Measurements from ENCODE around the gene BCAT1. TPM values are rescaled to one million over a fixed set of nuclear protein-coding genes. Genes with fewer than 3 reads are reported as not detected.

The BCAT1 gene
- total and polyA plus RNA-seq, 2 experiments from 2014 or later, result 46.4 to 72.8 TPM

DNA sequence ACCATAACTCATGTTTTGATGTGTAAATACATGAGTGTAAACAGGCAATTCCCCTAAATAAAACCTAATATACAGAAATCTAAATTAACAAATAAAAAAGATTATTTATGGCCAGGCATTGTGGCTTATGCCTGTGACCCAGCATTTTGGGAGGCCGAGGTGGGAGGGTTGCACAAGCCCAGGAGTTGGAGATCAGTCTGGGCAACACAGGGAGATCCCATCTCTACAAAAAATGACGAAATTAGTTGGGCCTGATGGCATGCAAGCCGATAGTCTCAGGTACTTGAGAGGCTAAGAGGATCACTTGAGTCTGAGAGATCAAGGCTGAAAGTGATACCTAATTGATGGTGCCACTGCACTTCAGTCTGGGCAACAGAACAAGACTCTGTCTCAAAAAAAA, 48.7 kb downstream of the BCAT1 start:
- WGBS (ENCODE audit: low lambda C conversion rate, missing lambda C conversion rate), result 89% methylated on average over 3 of the region's 3 CpGs
- Histone ChIP-seq H3K4me3 (no peak overlapping the region), H3K4me2 (no peak overlapping the region), H3K27ac (no peak overlapping the region), H3K9me2 (replicated peaks; ENCODE audit: insufficient read depth) (no peaks in the 10 kb centered on the region), H3K27me3 (peaks cover 40% of the 10 kb centered on the region), H3K79me2 (peaks cover 9% of the 10 kb centered on the region), H2AFZ (no peak overlapping the region), H3K36me3 (replicated peaks; ENCODE audit: insufficient read depth, low read depth) (no peaks in the 10 kb centered on the region), H3K4me1 (ENCODE audit: insufficient read depth) (peaks cover 16% of the 10 kb centered on the region), H4K20me1 (ENCODE audit: insufficient read depth, poor library complexity, severe bottlenecking) (peaks cover 5% of the 10 kb centered on the region), H3K9me3 (ENCODE audit: low read depth) (no peaks in the 10 kb centered on the region)
- TF ChIP-seq EZH2 (IDR thresholded peaks at IDR 0.05; ENCODE audit: borderline replicate concordance) (no peak), CTCF (IDR thresholded peaks at IDR 0.05; ENCODE audit: poor library complexity) (no peak), EZH2phosphoT487 (IDR thresholded peaks at IDR 0.05; ENCODE audit: low read depth, severe bottlenecking, unreplicated experiment) (no peak)
- DNase-seq (ENCODE audit: low spot score), result no peak

DNA sequence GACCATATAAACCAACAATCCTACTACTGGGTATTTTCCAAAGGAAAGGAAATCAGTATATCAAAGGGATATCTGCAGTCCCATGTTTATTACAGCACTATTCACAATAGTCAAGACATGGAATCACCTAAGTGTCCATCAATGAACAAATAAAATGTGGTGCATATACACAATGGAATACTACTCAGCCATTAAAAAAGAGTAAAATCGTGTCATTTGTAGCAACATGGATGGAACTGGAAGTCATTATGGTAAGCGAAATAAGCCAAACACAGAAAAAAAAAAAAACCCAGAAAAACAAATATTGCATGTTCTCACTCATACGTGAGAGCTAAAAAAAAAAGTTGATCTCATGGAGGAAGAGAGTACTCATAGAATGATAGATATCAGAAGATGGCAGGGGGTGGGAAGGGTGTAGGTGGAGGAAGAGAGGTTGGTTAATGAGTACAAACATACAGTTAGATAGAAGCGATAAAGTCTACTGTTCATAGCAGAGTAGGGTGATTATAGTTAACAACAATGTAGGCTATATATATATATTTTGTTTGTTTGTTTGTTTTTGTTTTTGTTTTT, 49.3 kb downstream of the BCAT1 start:
- H3K4me2 ChIP-seq, result no peak overlapping the region
- no peaks in the 10 kb centered on the region for H3K9me3 ChIP-seq (ENCODE audit: low read depth)
- peaks cover 16% of the 10 kb centered on the region for H3K4me1 ChIP-seq (ENCODE audit: insufficient read depth)
- no peaks in the 10 kb centered on the region for H3K36me3 ChIP-seq (replicated peaks; ENCODE audit: insufficient read depth, low read depth)
- no peak for DNase-seq (ENCODE audit: low spot score)
- no peaks in the 10 kb centered on the region for H3K9me2 ChIP-seq (replicated peaks; ENCODE audit: insufficient read depth)
- H3K4me3 ChIP-seq, result no peak overlapping the region
- 92% methylated on average over 4 of the region's 4 CpGs for WGBS (ENCODE audit: low lambda C conversion rate, missing lambda C conversion rate)
- no peak overlapping the region for H3K27ac ChIP-seq
- peaks cover 34% of the 10 kb centered on the region for H3K27me3 ChIP-seq
- peaks cover 5% of the 10 kb centered on the region for H3K79me2 ChIP-seq
- peaks cover 3% of the 10 kb centered on the region for H4K20me1 ChIP-seq (ENCODE audit: insufficient read depth, poor library complexity, severe bottlenecking)
- TF ChIP-seq EZH2phosphoT487 (IDR thresholded peaks at IDR 0.05; ENCODE audit: low read depth, severe bottlenecking, unreplicated experiment), result no peak
- TF ChIP-seq EZH2 (IDR thresholded peaks at IDR 0.05; ENCODE audit: borderline replicate concordance), result no peak
- TF ChIP-seq CTCF (IDR thresholded peaks at IDR 0.05; ENCODE audit: poor library complexity), result no peak
- no peak overlapping the region for H2AFZ ChIP-seq

DNA sequence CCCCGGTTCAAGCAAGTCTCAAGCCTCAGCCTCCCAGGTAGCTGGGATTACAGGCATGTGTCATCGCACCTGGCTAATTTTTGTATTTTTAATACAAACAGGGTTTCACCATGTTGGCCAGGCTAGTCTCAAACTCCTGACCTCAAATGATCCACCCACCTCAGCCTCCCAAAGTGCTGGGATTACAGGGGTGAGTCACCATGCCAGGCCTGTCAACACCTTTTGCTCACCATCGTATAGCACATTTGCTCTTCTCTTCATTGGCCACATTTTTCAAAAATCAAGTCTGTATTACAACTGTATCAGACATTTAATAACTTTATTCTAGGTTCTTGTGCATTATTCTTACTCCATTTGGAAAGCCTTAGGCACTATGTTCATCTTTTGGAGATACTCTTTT, 50.3 kb downstream of the BCAT1 start:
- Histone ChIP-seq H2AFZ (no peak overlapping the region), H3K4me2 (no peak overlapping the region), H3K79me2 (peaks cover 5% of the 10 kb centered on the region), H3K4me1 (ENCODE audit: insufficient read depth) (peaks cover 15% of the 10 kb centered on the region), H3K27ac (no peak overlapping the region), H4K20me1 (ENCODE audit: insufficient read depth, poor library complexity, severe bottlenecking) (peaks cover 3% of the 10 kb centered on the region), H3K9me3 (ENCODE audit: low read depth) (no peaks in the 10 kb centered on the region), H3K9me2 (replicated peaks; ENCODE audit: insufficient read depth) (no peaks in the 10 kb centered on the region), H3K27me3 (peaks cover 27% of the 10 kb centered on the region), H3K36me3 (replicated peaks; ENCODE audit: insufficient read depth, low read depth) (no peaks in the 10 kb centered on the region), H3K4me3 (no peak overlapping the region)
- 84% methylated on average over 3 of the region's 3 CpGs for WGBS (ENCODE audit: low lambda C conversion rate, missing lambda C conversion rate)
- no peak for DNase-seq (ENCODE audit: low spot score)
- no peak for TF ChIP-seq EZH2phosphoT487 (IDR thresholded peaks at IDR 0.05; ENCODE audit: low read depth, severe bottlenecking, unreplicated experiment)
- no peak for TF ChIP-seq CTCF (IDR thresholded peaks at IDR 0.05; ENCODE audit: poor library complexity)
- TF ChIP-seq EZH2 (IDR thresholded peaks at IDR 0.05; ENCODE audit: borderline replicate concordance), result no peak

All from hepatocyte (in vitro differentiated cells).